ENCODE data around the gene ARRDC2. TPM values are rescaled to one million over a fixed set of nuclear protein-coding genes. Genes with fewer than 3 reads are reported as not detected.

The ARRDC2 gene
- total RNA-seq, 2 donors from 2014 or later = 15.8 to 16.4 TPM

DNA sequence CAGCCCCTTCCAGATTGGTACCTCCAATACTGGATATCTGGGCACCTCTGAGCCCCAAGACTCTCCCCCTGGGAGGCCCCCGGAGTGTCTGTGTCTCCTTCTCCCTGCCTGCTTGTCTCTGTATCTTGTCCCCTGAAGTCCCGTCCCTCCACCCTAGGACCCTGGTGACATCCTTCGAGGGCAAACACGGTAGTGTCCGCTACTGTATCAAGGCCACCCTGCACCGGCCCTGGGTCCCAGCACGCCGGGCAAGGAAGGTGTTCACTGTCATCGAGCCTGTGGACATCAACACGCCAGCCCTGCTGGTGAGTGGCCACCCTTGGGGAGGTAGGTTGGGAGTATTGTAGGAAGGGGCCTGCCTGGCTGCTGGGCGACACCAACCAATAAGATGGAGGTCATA lies 844 bp downstream of the ARRDC2 start:
- Histone ChIP-seq H3K4me3 (peak overlapping the region; percentile 39), H3K36me3 (peaks cover 9% of the 10 kb centered on the region), H3K27ac (peak overlapping the region; percentile 74), H3K9me3 (no peaks in the 10 kb centered on the region), H3K27me3 (no peaks in the 10 kb centered on the region), H3K9ac (ENCODE audit: low read depth in 2 of 2, low read length in 2 of 2) (peak overlapping the region; percentile 40 to 74), H3K4me1 (peaks cover 3% of the 10 kb centered on the region)
- DNase-seq = no peak
- intact Hi-C loops (cut with DNase I) = no loop called here
- TF ChIP-seq, protein P1, sequence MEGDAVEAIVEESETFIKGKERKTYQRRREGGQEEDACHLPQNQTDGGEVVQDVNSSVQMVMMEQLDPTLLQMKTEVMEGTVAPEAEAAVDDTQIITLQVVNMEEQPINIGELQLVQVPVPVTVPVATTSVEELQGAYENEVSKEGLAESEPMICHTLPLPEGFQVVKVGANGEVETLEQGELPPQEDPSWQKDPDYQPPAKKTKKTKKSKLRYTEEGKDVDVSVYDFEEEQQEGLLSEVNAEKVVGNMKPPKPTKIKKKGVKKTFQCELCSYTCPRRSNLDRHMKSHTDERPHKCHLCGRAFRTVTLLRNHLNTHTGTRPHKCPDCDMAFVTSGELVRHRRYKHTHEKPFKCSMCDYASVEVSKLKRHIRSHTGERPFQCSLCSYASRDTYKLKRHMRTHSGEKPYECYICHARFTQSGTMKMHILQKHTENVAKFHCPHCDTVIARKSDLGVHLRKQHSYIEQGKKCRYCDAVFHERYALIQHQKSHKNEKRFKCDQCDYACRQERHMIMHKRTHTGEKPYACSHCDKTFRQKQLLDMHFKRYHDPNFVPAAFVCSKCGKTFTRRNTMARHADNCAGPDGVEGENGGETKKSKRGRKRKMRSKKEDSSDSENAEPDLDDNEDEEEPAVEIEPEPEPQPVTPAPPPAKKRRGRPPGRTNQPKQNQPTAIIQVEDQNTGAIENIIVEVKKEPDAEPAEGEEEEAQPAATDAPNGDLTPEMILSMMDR (IDR thresholded peaks at IDR 0.05) = no peak

DNA sequence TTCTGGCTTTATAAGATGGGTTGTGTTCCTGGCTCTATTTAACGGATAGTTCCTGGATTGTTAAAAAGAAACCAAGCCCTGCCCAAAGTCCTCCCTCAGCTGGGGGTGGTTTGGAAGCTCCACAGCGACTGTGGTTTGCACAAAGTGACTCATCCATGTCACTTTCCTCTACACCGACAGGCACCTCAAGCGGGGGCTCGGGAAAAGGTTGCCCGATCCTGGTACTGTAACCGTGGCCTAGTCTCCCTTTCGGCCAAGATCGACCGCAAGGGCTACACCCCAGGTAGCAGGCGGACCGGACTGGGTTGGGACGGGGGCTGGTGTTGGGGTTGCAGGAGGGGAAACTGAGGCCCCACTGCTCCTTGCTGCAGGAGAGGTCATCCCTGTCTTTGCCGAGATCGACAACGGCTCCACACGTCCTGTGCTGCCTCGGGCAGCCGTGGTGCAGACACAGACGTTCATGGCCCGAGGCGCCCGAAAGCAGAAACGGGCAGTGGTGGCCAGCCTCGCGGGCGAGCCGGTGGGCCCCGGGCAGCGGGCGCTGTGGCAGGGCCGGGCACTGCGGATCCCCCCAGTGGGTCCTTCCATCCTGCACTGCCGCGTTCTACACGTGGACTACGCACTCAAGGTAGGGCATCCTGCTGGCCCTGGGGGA lies 1.6 kb downstream of the ARRDC2 start:
- peaks cover 3% of the 10 kb centered on the region for H3K4me1 ChIP-seq
- no peak overlapping the region for H3K27ac ChIP-seq
- H3K4me3 ChIP-seq = peak overlapping the region; percentile 39
- TF ChIP-seq, protein P1 (IDR thresholded peaks at IDR 0.05) = no peak
- intact Hi-C loops (cut with DNase I) = no loop called here
- no peaks in the 10 kb centered on the region for H3K27me3 ChIP-seq
- peak overlapping the region in 1 of 2 donors; percentile 40 for H3K9ac ChIP-seq (ENCODE audit: low read depth in 2 of 2, low read length in 2 of 2)
- no peak for DNase-seq
- H3K9me3 ChIP-seq = no peaks in the 10 kb centered on the region
- H3K36me3 ChIP-seq = peaks cover 9% of the 10 kb centered on the region

DNA sequence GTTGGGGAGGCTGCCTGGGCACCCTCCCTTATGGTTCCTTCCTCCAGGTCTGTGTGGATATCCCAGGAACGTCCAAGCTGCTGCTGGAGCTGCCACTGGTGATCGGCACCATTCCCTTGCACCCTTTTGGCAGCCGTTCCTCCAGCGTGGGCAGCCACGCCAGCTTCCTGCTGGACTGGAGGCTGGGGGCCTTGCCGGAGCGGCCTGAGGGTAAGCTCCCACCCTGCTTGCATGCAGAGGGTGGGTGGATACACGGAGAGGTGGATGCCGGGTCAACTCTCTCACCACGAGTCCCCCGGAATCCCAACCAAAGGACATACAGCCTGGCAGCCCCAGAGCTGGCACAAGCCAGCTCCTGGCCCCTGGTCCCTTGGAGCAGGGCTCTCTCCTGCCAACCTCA lies 2.2 kb downstream of the ARRDC2 start:
- peaks cover 9% of the 10 kb centered on the region for H3K36me3 ChIP-seq
- H3K27ac ChIP-seq = no peak overlapping the region
- H3K4me3 ChIP-seq = no peak overlapping the region
- DNase-seq = no peak
- H3K27me3 ChIP-seq = no peaks in the 10 kb centered on the region
- TF ChIP-seq, protein P1 (IDR thresholded peaks at IDR 0.05) = no peak
- no peaks in the 10 kb centered on the region for H3K9me3 ChIP-seq
- intact Hi-C loops (cut with DNase I) = no loop called here
- H3K4me1 ChIP-seq = peaks cover 3% of the 10 kb centered on the region
- no peak overlapping the region for H3K9ac ChIP-seq (ENCODE audit: low read depth in 2 of 2, low read length in 2 of 2)

DNA sequence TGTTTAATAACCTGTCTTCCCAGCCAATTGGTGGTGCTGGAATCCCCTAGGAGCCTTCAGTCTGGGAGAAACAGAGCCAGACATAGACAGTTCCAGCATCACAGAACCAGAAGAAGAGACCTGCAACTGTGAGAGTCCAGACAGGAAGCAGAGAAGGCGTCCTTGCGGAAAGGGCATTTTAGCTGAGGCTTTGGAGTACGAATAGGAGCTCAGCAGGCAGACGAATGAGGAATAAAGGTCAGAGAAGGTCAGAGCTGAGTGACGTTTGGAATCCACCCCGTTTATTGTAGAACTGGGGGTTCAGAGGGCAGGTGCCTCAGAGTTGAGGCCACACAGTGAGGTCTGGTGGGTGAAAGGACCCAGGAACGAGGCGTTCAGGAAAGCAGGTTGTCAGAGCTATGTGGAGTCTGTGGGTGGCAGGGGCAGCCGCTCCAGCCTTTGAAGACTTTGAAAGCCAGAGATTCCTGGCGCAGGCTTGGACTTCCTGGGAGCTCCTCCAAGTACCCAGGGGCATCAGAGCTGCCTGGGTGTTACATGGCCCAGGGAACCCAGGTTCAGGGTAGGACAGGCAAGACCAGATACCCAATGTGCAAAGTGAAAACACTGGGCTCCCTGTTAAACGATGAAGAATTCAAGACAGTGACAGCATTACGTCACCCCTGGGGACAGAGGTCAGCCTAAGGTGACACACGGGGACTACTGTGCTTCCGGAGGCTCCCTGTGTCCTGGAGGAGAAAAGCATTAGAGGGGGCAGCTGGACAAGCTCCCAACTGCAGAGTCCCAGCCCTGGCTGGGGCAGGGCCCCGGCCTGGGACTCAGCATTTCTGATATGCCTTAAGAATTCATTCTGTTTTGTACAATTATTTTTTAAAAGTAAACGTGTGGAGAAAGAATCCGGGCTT lies 5.5 kb downstream of the ARRDC2 start:
- peaks cover 9% of the 10 kb centered on the region for H3K36me3 ChIP-seq
- H3K4me3 ChIP-seq = no peak overlapping the region
- peaks cover 3% of the 10 kb centered on the region for H3K4me1 ChIP-seq

DNA sequence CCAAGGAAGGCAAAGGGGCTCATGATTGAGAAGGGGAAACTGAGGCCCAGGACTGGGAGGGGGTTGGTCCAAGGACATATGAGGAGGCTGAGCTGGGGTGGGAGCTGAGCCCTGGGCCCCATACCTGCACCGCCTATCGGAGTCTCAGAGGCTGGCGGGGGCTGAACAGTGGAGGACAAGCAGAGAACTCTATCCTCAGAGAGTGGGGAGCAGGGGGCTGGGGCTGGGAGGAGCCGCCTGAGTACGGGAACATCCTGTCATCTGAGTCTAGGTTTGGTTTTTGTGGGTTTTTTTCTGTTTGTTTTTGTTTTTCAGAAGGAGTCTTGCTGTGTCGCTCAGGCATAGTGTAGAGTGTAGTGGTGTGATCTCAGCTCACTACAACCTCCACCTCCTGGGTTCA lies 6.2 kb downstream of the ARRDC2 start:
- intact Hi-C loops (cut with DNase I) = no loop called here
- H3K27me3 ChIP-seq = no peaks in the 10 kb centered on the region
- DNase-seq = no peak
- H3K36me3 ChIP-seq = peaks cover 9% of the 10 kb centered on the region
- H3K9me3 ChIP-seq = no peaks in the 10 kb centered on the region
- peaks cover 3% of the 10 kb centered on the region for H3K4me1 ChIP-seq
- H3K9ac ChIP-seq (ENCODE audit: low read depth in 2 of 2, low read length in 2 of 2) = peak overlapping the region in 1 of 2 donors; percentile 12
- no peak overlapping the region for H3K27ac ChIP-seq
- TF ChIP-seq, protein P1 (IDR thresholded peaks at IDR 0.05) = no peak
- H3K4me3 ChIP-seq = no peak overlapping the region

More for the DNA sequence above, 5.5 kb downstream of the ARRDC2 start:
- no peak overlapping the region for H3K27ac ChIP-seq
- no peak overlapping the region for H3K9ac ChIP-seq (ENCODE audit: low read depth in 2 of 2, low read length in 2 of 2)
- intact Hi-C loops (cut with DNase I) = no loop called here
- H3K27me3 ChIP-seq = no peaks in the 10 kb centered on the region
- DNase-seq = no peak
- no peaks in the 10 kb centered on the region for H3K9me3 ChIP-seq
- TF ChIP-seq, protein P1 (IDR thresholded peaks at IDR 0.05) = no peak

All from colonic mucosa (tissue), 4 donors.